ENCODE results near the gene IZUMO2. TPM values are rescaled to one million over a fixed set of nuclear protein-coding genes. Genes with fewer than 3 reads are reported as not detected.

IZUMO2 gene
- total RNA-seq, 4 donors from 2014 or later, result not detected

GRCh38 chr19:50181121-50181520 lies 18.0 kb upstream of the IZUMO2 start:
- ATAC-seq (no peak), DNase-seq (no peak)
- Histone ChIP-seq H3K4me1 (no peaks in the 10 kb centered on the region), H3K9me3 (no peaks in the 10 kb centered on the region), H3K27ac (no peak overlapping the region), H3K4me3 (no peak overlapping the region), H3K27me3 (no peaks in the 10 kb centered on the region), H3K36me3 (no peaks in the 10 kb centered on the region)
- TF ChIP-seq CTCF (IDR thresholded peaks at IDR 0.05 in 4 of 5, conservative IDR thresholded peaks at IDR 0.05 in 1 of 5), result no peak
- TF ChIP-seq POLR2A (IDR thresholded peaks at IDR 0.05), result no peak
- intact Hi-C loops (cut with DNase I; ENCODE audit: low total_unique reads), result no loop called here
- in situ Hi-C loops (cut with MboI; ENCODE audit: low sequenced_read_pairs in 4 of 4), result no loop called here

- DNase-seq, result no peak
- TF ChIP-seq POLR2A (IDR thresholded peaks at IDR 0.05) (no peak), CTCF (IDR thresholded peaks at IDR 0.05 in 4 of 5, conservative IDR thresholded peaks at IDR 0.05 in 1 of 5) (no peak)
- in situ Hi-C loops (cut with MboI; ENCODE audit: low sequenced_read_pairs in 4 of 4), result no loop called here
- no peaks in the 10 kb centered on the region for H3K4me1 ChIP-seq
- no peak overlapping the region for H3K27ac ChIP-seq
- intact Hi-C loops (cut with DNase I; ENCODE audit: low total_unique reads), result no loop called here
- H3K9me3 ChIP-seq, result no peaks in the 10 kb centered on the region
- H3K36me3 ChIP-seq, result no peaks in the 10 kb centered on the region
- H3K4me3 ChIP-seq, result no peak overlapping the region
- H3K27me3 ChIP-seq, result no peaks in the 10 kb centered on the region
- ATAC-seq, result no peak
These were observed 15.9 kb upstream of the IZUMO2 start for GRCh38 chr19:50178859-50179537.

DNA sequence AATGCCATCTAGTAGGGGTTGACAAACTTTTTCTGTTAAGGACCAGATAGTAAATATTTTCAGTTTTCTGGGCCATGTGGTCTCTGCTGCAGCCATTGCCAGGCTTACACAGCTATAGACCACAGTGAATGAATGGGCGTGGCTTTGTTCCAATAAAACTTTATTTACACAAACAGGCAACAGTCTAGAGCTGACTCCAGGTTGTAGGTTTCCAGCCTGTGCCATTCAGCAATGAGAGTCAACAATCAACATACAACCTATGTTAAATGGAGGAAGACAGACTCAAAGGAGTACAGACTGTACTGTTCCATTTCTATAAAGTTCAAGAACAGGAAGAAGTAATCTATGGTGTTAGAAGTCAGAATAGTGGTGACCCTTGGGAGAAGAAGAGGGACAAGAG lies 15.2 kb upstream of the IZUMO2 start:
- intact Hi-C loops (cut with DNase I; ENCODE audit: low total_unique reads) (no loop called here), in situ Hi-C loops (cut with MboI; ENCODE audit: low sequenced_read_pairs in 4 of 4) (no loop called here)
- DNase-seq, result no peak
- ATAC-seq, result no peak
- Histone ChIP-seq H3K4me3 (no peak overlapping the region), H3K27ac (no peak overlapping the region), H3K27me3 (no peaks in the 10 kb centered on the region), H3K9me3 (no peaks in the 10 kb centered on the region), H3K36me3 (no peaks in the 10 kb centered on the region), H3K4me1 (no peaks in the 10 kb centered on the region)
- TF ChIP-seq CTCF (IDR thresholded peaks at IDR 0.05 in 4 of 5, conservative IDR thresholded peaks at IDR 0.05 in 1 of 5), result no peak
- TF ChIP-seq POLR2A (IDR thresholded peaks at IDR 0.05), result no peak

DNA sequence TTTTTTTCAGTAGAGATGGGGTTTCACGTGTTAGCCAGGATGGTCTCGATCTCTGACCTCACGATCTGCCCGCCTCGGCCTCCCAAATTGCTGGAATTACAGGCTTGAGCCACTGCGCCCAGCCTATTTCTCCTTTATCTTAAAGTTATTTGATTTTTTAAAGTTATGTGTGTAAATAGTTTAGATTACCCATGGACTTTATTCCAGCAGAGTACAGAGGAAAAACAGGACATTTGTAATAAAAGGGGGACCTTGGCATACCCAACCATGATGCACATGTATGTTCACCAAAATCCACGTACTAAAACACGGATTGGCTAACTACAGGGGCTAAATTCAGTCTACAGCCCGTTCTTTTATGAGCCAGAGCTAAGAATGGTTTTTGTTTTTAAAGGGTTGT lies 13.7 kb upstream of the IZUMO2 start:
- in situ Hi-C loops (cut with MboI; ENCODE audit: low sequenced_read_pairs in 4 of 4), result no loop called here
- H3K4me3 ChIP-seq, result no peak overlapping the region
- ATAC-seq, result no peak

More for the DNA sequence above, 13.7 kb upstream of the IZUMO2 start:
- H3K27ac ChIP-seq, result no peak overlapping the region
- no peaks in the 10 kb centered on the region for H3K27me3 ChIP-seq
- H3K9me3 ChIP-seq, result no peaks in the 10 kb centered on the region
- intact Hi-C loops (cut with DNase I; ENCODE audit: low total_unique reads), result no loop called here
- H3K4me1 ChIP-seq, result no peaks in the 10 kb centered on the region
- TF ChIP-seq CTCF (IDR thresholded peaks at IDR 0.05 in 4 of 5, conservative IDR thresholded peaks at IDR 0.05 in 1 of 5), result no peak
- TF ChIP-seq POLR2A (IDR thresholded peaks at IDR 0.05), result no peak
- DNase-seq, result no peak
- no peaks in the 10 kb centered on the region for H3K36me3 ChIP-seq

Data from gastrocnemius medialis (tissue), 4 donors.